Measurements from ENCODE around the gene HAS3.
"Not testable (repeated sequence)": the region's sequence is repeated elsewhere in the genome, so short reads cannot be mapped to it uniquely, and the experiment has no call there.

Gene HAS3

DNA sequence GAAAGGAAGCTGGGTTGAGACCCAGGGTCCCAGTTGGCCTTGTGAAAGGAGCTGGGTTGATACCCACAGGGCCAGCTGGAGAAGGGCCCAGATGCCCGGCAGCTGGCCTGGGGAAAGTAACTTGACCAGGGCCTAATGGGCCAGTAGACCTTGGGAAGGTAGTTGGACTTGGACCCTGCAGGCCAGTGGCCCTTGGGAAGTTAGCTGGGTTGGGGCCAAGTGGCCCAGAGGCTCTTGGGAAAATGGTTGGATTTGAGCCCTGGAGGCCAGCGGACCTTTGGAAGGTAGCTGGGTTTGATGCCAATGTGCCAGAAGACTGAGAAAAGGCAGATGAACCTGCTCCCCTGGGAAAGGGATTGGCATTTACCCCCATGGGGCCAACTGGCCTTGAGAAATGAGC is 13.5 kb downstream of the HAS3 start:
- DNase-seq: no peak

GRCh38 chr16:69119536-69119935 is 14.1 kb downstream of the HAS3 start:
- DNase-seq: no peak

GRCh38 chr16:69120096-69120664 is 14.7 kb downstream of the HAS3 start:
- DNase-seq: no peak

DNA sequence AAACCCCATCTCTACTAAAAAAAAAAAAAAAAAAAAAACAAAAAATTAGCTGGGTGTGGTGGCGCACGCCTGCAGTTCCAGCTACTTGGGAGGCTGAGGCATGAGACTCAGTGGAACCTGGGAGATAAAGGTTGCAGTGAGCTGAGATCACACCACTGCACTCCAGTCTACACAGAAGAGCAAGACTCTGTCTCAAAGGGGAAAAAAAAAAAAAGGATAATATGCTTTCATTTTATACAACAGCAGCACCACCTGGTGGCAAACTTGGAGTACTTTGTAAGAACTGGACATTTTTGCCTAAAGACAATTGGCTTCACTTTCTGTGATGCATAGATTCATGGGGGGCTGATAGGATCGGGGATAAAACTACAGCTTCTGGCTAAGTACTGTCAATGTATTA is 18.5 kb downstream of the HAS3 start:
- peak; percentile 61 for DNase-seq

DNA sequence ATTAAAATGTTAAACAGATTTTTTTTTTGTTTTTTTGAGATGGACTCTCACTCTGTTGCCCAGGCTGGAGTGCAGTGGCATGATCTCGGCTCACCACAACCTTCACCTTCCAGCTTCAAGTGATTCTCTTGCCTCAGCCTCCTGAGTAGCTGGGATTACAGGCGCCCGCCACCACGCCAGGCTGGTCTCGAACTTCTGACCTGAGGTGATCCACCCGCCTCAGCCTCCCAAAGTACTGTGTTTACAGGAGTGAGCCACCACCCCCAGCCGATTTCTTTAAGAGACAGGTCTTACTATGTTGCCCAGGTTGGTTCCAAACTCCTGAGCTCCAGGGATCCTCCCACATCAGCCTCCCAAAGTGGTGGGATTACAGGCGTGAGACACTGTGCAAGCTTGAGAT is 19.0 kb downstream of the HAS3 start:
- not testable (repeated sequence) for DNase-seq

- not testable (repeated sequence) for DNase-seq
These were observed 19.5 kb downstream of the HAS3 start for GRCh38 chr16:69124961-69125360.

GRCh38 chr16:69126221-69126620 is 20.8 kb downstream of the HAS3 start:
- no peak for DNase-seq

DNA sequence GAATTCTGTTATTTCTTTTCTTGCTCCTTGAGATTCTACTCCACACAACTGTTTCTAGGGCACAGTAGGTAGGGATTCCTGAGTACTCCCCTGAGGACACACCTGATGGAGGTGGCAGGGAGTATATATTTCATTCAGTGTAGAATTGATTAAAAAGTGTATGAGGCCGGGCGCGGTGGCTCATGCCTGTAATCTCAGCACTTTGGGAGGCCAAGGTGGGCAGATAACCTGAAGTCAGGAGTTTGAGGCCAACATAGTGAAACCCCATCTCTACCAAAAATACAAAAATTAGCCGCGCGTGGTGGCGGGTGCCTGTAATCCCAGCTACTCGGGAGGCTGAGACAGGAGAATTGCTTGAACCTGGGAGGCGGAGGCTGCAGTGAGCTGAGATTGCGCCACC is 21.3 kb downstream of the HAS3 start:
- DNase-seq: not testable (repeated sequence)

DNA sequence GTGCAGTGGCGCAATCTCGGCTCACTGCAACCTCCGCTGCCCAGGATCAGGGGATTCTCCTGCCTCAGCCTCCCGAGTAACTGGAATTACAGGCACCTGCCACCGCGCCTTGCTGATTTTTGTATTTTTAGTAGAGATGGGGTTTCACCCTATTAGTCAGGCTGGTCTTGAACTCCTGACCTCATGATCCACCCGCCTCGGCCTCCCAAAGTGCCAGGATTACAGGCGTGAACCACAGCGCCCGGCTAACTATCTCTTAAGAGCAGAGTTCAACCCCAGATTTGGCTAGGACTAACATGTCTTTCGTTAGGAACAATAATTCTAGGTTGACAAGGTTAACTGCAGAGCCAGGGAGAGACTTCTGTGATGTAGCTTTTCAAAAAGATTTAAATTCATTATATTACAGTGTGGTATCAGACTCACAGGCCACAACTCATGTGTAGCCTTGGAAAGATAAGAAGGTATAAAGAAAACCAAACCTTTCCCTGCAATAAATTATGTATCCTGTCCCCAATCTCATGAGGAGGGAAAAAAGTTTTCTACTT is 22.6 kb downstream of the HAS3 start:
- no peak for DNase-seq

DNA sequence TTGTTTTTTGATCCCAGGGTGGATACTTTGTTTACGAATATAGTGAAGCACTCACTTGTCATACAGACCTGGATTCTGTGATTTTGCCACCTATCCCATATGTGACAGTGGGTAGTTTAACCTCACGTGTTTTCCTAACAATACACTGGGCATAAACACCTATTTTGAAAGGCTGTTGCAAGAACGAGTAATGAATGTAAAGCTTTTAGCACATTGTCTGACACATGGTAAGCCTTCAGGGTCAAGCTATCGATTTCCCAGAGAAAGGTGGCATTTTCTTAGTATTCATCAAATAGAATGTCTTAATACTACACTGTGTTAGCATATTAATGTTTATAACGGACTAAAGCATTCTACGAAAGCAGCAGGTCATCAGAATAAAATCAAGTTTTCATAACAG is 25.0 kb downstream of the HAS3 start:
- DNase-seq: no peak

- DNase-seq: peak; percentile 21
These were observed 25.9 kb downstream of the HAS3 start for GRCh38 chr16:69131167-69131838.

- peak; percentile 69 for DNase-seq
These were observed 26.5 kb downstream of the HAS3 start for GRCh38 chr16:69131839-69132423.

DNA sequence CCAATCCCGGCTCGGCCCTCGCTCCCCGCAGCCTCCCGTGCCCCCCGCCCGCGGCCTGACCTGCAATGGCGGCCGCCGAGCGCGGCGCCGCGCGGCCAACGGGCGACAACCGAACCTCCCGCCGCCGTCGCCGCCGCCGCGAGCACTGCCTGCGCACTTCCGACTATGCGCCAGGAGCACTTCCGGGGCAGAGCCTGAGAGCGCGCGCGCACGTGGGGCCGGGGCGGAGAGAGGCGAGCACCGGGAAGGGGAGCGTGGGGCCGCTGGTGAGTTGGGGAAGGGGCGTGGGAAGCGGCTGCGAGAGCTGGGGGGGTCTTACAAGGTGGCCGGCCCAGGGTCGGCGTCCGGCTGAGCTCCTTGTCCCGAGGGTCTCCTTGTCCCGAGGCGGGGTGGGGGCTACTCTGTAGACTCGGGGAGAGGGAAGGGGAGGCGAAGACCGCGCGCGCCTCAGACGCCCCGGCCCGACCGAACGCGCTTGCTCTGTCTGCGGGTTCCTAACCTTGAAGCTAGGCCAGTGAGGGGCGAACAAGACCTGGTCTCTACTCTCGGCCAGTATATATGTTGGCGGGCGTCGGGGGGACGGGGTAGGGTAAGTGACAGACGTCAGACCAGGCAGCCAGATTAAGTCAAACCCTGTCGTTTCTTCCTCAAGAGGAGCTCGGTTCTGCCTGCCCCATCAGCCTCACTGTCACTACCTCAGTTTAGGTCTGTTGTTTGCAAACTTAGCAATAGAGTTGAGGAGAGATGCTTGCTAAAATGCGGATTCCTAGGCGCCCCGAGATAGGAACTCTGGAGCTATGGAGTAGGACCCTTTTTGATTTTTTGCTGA is 27.2 kb downstream of the HAS3 start, which contains the start of the genes CHTF8 and UTP4:
Gene CHTF8, minus strand, starts transcription at position 165 of the 829 bp plus-strand sequence. CDS start 11,130 bp downstream, outside the sequence.
Gene UTP4, plus strand, starts transcription at position 226 of the 829 bp plus-strand sequence. CDS start 811 bp downstream, outside the sequence.
- DNase-seq: peak; percentile 74

DNA sequence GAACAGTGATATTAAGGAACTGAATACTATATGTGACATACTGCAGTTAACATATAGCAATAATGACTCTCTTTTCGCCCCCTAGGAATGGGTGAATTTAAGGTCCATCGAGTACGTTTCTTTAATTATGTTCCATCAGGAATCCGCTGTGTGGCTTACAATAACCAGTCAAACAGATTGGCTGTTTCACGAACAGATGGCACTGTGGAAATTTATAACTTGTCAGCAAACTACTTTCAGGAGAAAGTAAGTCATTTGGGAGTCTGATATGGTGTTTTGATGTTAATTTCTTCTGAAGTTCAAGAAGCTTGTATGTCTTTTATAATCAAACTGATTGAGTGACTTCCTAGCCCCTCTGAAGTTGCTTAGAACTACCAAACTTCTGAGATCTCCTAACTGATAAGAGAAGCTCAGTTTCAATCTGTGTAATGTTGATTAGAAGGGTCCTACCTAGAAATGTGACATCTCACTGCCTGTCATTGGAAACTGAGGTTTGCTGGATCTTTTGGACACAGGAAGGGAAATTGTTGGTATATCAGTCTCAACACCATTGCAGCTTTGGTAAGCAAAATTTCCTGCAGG is 28.0 kb downstream of the HAS3 start:
- no peak for DNase-seq

- no peak for DNase-seq
These were observed 33.2 kb downstream of the HAS3 start for GRCh38 chr16:69138608-69139007.

GRCh38 chr16:69139464-69139863 is 34.0 kb downstream of the HAS3 start:
- DNase-seq: not testable (repeated sequence)

- no peak for DNase-seq
These were observed 35.6 kb downstream of the HAS3 start for GRCh38 chr16:69141014-69141413.

DNA sequence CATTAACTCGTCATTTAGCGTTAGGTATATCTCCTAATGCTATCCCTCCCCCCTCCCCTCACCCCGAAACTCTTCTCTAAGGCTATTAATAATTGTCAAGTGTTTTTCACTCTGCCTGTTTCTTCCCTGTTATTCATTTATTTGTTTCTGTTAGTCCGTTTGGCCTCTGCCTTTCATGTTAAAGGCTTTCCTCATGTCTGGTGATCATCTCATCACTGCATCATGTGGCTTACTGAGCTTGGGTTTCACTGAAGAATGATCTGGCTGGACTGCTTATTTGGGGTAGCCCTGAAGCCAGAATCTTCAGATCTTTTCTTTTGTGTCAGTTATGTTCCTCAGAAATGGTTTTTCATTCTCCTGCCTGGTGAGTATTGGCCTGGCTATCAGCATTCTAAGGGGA is 36.5 kb downstream of the HAS3 start:
- DNase-seq: no peak

DNA sequence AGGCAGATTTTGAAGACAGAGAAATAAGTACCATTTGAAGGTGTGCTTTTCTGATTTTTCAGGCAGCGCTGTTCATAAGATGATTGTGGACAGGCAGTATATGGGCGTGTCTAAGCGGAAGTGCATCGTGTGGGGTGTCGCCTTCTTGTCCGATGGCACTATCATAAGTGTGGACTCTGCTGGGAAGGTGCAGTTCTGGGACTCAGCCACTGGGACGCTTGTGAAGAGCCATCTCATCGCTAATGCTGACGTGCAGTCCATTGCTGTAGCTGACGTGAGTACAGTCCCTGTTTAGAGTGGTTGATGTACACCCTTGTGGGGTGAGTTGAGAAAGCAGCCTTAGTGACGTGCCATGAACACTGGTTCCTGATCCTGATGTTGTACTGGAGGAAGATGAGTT is 37.7 kb downstream of the HAS3 start:
- DNase-seq: no peak

DNA sequence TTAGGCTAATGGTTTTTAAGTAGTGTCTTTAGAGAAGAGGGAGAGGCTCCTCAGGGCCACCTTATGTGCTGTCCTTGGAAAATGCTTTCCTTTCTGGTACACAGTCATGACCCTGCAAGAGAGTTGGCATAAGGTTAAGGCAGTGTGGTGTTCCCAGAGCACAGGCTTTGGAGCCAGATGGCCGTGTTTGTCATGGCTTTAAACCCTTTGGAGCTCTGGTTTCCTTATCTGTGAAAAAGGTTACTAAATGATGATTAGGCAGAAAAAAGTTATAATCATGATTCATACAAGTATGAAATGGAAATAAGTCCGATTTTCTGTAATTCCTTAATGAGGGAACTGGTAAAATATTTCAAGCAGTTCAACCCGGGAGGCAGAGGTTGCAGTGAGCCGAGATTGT is 40.2 kb downstream of the HAS3 start:
- DNase-seq: no peak

DNA sequence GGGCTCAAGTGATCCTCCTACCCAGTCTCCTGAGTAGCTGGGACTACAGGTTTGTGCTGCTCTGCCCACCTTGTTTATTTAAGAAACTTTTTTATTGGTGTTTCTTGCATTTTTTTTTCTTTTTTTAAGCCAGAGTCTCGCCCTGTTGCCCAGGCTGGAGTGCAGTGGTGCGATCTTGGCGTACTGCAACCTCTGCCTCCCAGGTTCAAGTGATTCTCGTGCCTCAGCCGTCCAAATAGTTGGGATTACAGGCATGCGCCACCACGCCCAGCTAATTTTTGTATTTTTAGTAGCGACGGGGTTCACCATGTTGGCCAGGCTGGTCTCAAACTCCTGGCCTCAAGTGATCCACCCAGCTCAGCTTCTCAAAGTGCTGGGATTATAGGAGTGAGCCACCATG is 44.2 kb downstream of the HAS3 start:
- DNase-seq: not testable (repeated sequence)

GRCh38 chr16:69150146-69150865 is 44.9 kb downstream of the HAS3 start:
- DNase-seq: peak; percentile 49
